Natural killer cell (primary cell): ENCODE data around the gene RGP1. TPM values are rescaled to one million over a fixed set of nuclear protein-coding genes. Genes with fewer than 3 reads are reported as not detected.

ENCODE experiments used
- ATAC-seq, 3 donors: fragments of 150-1000 bp in 2 of 3; fragments of 200-7000 bp in 1 of 3; cut with Tn5 transposase; 1 replicate in 1 of 3; 2 replicates in 2 of 3; pipeline ENCODE4 v1.10.0; 2021; ENCODE audit warnings: mild to moderate bottlenecking in 2 of 3, moderate library complexity in 2 of 3
- DNase-seq, 2 donors: peaks; one replicate each; pipeline versions ENCODE4 v3.0.0 to v3.0.0-alpha.2; 2013 to 2021; ENCODE audit warnings: mixed read lengths in 1 of 2
- H3K27ac ChIP-seq: one replicate; pipeline ENCODE4 v1.5.1; 2013; ENCODE audit warnings: mild to moderate bottlenecking, low read length
- H3K27me3 ChIP-seq: one replicate; pipeline ENCODE4 v1.6.1; 2013; ENCODE audit warnings: low read length; ENCODE audit not compliant: control insufficient read depth, insufficient read depth
- H3K36me3 ChIP-seq: one replicate; pipeline ENCODE4 v1.6.1; 2013; ENCODE audit warnings: low read length; ENCODE audit not compliant: control insufficient read depth, insufficient read depth
- H3K4me1 ChIP-seq: one replicate; pipeline ENCODE4 v1.6.1; 2013; ENCODE audit warnings: low read length; ENCODE audit not compliant: control insufficient read depth, insufficient read depth
- H3K4me3 ChIP-seq: one replicate; pipeline ENCODE4 v1.5.1; 2013; ENCODE audit warnings: low read length
- H3K9me3 ChIP-seq: one replicate; pipeline ENCODE4 v1.6.1; 2013; ENCODE audit warnings: low read length; ENCODE audit not compliant: control insufficient read depth, insufficient read depth
- H3K27ac Mint-ChIP-seq, 2 donors: one replicate each; pipeline ENCODE4 v1.8.0; 2022; ENCODE audit warnings: mild to moderate bottlenecking in 2 of 2, mixed read lengths in 2 of 2, moderate library complexity in 1 of 2
- H3K27me3 Mint-ChIP-seq, 2 donors: one replicate each; pipeline ENCODE4 v1.8.0; 2022; ENCODE audit warnings: low read depth in 2 of 2, mixed read lengths in 2 of 2
- H3K36me3 Mint-ChIP-seq: one replicate; pipeline ENCODE4 v1.8.0; 2022; ENCODE audit warnings: mixed read lengths
- H3K4me1 Mint-ChIP-seq, 2 donors: one replicate each; pipeline ENCODE4 v1.8.0; 2022; ENCODE audit warnings: mixed read lengths in 2 of 2
- H3K4me3 Mint-ChIP-seq: one replicate; pipeline ENCODE4 v1.8.0; 2022; ENCODE audit warnings: mild to moderate bottlenecking, moderate library complexity, mixed read lengths
- H3K9me3 Mint-ChIP-seq, 2 donors: one replicate each; pipeline ENCODE4 v1.8.0; 2022; ENCODE audit warnings: mixed read lengths in 2 of 2
- WGBS: methylation state at CpG from one replicate; pipeline ENCODE4 v1.1.7; 2013; ENCODE audit warnings: missing lambda C conversion rate; ENCODE audit not compliant: insufficient coverage; 5-methylcytosine and 5-hydroxymethylcytosine counted together
- intact Hi-C: fragments of 100-400 bp; cut with micrococcal nuclease; formaldehyde crosslinking; loops from one replicate; pipeline ENCODE4 v1.14.2; 2022
- total RNA-seq, 4 donors: library from RNA; stranded (reverse); fragments of 120-200 nt in 1 of 4; gene quantifications; one replicate each; pipeline versions ENCODE4 v1.2.3 to v1.2.4, GENCODE V29; 2013 to 2022
- TF ChIP-seq, protein P1 (sequence below): fragments of 200-600 bp; IDR thresholded peaks from one replicate; pipeline ENCODE4 v1.8.0; 2022; ENCODE audit warnings: antibody characterized with exemption

RGP1 gene
- total RNA-seq, 3 donors from 2014 or later (not counting 1 experiment from before 2014, with no cell fraction given): 22.3 to 26.4 (median 23.3) TPM

DNA sequence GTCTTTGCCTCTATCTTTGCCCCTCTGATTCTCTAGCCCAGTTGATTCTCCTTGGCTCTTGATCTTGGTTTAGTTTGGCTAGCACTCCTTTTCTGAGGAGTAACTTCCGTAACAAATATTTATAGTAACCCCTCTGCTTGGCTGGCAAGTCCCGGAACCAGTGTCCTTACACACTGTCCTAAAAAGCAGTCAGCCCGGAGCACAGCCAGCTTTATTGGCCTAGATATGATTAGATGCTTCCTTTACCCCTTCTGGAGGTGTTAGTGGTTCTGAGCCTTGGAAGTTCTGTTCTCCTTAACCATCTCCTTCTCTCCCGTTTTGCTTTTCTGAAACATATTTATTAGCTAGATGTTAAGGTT is 22.0 kb downstream of the RGP1 start:
- no peak overlapping the region for H3K4me3 Mint-ChIP-seq

DNA sequence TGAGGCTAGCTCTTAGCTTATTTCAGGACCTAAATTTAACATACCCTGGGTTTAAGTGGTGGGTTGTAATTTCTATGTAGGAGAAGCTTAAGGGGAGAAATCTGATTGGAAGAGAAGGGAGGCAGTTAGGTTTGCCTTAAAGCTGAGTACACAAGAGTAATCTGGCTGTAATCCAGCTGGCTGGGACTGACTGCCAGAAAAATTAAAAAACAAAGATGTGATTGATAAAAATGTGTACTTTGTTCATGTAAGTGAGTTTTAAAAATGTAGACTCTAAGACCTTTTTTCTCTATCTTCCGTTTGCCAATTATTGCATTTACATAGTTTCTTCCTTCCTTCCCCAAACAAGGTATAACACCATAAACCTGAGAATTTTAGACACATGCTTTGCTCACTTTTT is 22.4 kb downstream of the RGP1 start:
- no CpG with 5 or more reads among the region's 1 CpG for WGBS
- Mint-ChIP-seq H3K36me3 (no peaks in the 10 kb centered on the region), H3K27me3 (no peaks in the 10 kb centered on the region), H3K4me3 (no peak overlapping the region), H3K9me3 (no peaks in the 10 kb centered on the region), H3K4me1 (peaks cover 0 to 4% of the 10 kb centered on the region in 2 donors), H3K27ac (no peak overlapping the region)
- H3K27ac ChIP-seq: no peak overlapping the region
- no peaks in the 10 kb centered on the region for H3K4me1 ChIP-seq
- H3K9me3 ChIP-seq: no peaks in the 10 kb centered on the region
- DNase-seq: no peak
- intact Hi-C loops: no loop called here
- H3K4me3 ChIP-seq: no peak overlapping the region
- H3K36me3 ChIP-seq: no peaks in the 10 kb centered on the region
- H3K27me3 ChIP-seq: no peaks in the 10 kb centered on the region
- no peak for ATAC-seq
- TF ChIP-seq, protein P1, sequence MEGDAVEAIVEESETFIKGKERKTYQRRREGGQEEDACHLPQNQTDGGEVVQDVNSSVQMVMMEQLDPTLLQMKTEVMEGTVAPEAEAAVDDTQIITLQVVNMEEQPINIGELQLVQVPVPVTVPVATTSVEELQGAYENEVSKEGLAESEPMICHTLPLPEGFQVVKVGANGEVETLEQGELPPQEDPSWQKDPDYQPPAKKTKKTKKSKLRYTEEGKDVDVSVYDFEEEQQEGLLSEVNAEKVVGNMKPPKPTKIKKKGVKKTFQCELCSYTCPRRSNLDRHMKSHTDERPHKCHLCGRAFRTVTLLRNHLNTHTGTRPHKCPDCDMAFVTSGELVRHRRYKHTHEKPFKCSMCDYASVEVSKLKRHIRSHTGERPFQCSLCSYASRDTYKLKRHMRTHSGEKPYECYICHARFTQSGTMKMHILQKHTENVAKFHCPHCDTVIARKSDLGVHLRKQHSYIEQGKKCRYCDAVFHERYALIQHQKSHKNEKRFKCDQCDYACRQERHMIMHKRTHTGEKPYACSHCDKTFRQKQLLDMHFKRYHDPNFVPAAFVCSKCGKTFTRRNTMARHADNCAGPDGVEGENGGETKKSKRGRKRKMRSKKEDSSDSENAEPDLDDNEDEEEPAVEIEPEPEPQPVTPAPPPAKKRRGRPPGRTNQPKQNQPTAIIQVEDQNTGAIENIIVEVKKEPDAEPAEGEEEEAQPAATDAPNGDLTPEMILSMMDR: no peak

More for the DNA sequence above, 22.0 kb downstream of the RGP1 start:
- no peaks in the 10 kb centered on the region for H3K27me3 Mint-ChIP-seq
- WGBS: 46% methylated on average over 3 of the region's 4 CpGs
- H3K9me3 ChIP-seq: no peaks in the 10 kb centered on the region
- H3K27ac Mint-ChIP-seq: no peak overlapping the region
- TF ChIP-seq, protein P1: no peak
- intact Hi-C loops: no loop called here
- H3K9me3 Mint-ChIP-seq: no peaks in the 10 kb centered on the region
- no peak for ATAC-seq
- no peaks in the 10 kb centered on the region for H3K27me3 ChIP-seq
- no peaks in the 10 kb centered on the region for H3K36me3 ChIP-seq
- DNase-seq: no peak
- no peaks in the 10 kb centered on the region for H3K36me3 Mint-ChIP-seq
- peaks cover 0 to 4% of the 10 kb centered on the region in 2 donors for H3K4me1 Mint-ChIP-seq
- H3K4me3 ChIP-seq: no peak overlapping the region
- no peaks in the 10 kb centered on the region for H3K4me1 ChIP-seq
- H3K27ac ChIP-seq: no peak overlapping the region

DNA sequence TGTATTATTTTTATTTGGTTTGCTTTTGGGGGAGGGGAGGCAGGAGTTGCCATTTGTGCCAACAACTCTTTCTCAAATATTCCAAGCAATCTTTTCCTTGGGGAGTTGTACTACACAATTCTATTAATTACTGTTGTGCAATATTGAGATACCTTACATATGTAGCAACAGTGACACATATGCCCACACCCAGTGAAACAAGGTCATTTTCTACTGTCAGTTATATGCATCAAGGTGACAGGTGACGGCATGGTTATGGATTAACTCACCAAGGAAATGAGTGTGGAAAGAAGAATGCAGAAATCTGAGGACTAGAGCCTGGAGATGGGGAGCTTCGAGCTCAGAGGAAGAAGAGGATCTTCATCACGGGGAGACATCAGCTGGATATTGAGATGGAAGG is 22.9 kb downstream of the RGP1 start:
- no peaks in the 10 kb centered on the region for H3K36me3 ChIP-seq
- no peak overlapping the region for H3K27ac ChIP-seq
- H3K27me3 Mint-ChIP-seq: no peaks in the 10 kb centered on the region
- no peaks in the 10 kb centered on the region for H3K9me3 Mint-ChIP-seq
- no peaks in the 10 kb centered on the region for H3K36me3 Mint-ChIP-seq
- H3K9me3 ChIP-seq: no peaks in the 10 kb centered on the region
- no peak overlapping the region for H3K27ac Mint-ChIP-seq
- ATAC-seq (no peak), DNase-seq (no peak)
- WGBS: 90% methylated on average over 3 of the region's 3 CpGs
- H3K4me3 ChIP-seq: no peak overlapping the region
- no peaks in the 10 kb centered on the region for H3K4me1 ChIP-seq
- TF ChIP-seq, protein P1: no peak
- no peak overlapping the region for H3K4me3 Mint-ChIP-seq
- intact Hi-C loops: no loop called here
- no peaks in the 10 kb centered on the region for H3K27me3 ChIP-seq
- H3K4me1 Mint-ChIP-seq: peaks cover 0 to 4% of the 10 kb centered on the region in 2 donors

DNA sequence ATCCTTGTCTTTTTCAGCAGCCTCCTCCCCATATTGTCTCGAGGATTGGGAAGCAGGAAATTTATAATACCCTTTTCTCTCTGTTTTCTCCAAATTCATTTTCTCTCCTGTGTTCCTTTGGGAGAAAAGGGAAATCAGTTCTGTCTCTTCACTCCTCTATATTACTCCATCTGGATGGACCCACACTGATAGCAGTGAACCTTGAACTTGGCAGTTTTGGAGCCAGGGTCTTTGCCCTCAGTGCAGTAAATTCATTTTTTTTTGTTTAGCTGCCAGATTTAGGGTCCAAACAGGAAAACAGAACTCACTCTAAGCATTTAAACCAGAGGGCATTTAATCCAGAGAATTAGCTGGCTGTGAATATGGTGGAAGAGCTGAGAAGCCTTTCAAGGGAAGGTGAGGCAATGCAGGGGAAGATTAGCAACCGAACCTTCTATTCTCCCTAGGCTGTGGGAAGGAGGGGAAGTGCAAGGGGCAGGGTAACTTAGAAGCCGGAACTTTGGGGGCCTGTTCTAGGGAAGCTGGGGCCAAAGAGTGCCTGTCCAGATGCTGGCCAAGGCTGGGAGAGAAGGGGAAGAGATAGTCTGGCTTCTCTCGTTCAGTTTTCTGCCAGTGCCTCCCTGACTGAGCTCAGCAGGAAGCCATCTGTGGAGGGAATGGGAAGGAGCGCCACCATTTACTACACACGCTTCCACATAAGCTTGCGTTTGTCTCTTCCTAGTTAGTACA is 26.0 kb downstream of the RGP1 start:
- no peak overlapping the region for H3K27ac Mint-ChIP-seq
- Histone ChIP-seq H3K4me3 (no peak overlapping the region), H3K27me3 (no peaks in the 10 kb centered on the region), H3K36me3 (no peaks in the 10 kb centered on the region), H3K4me1 (no peaks in the 10 kb centered on the region), H3K27ac (no peak overlapping the region), H3K9me3 (no peaks in the 10 kb centered on the region)
- WGBS: 38% methylated on average over 3 of the region's 7 CpGs
- H3K9me3 Mint-ChIP-seq: no peaks in the 10 kb centered on the region
- TF ChIP-seq, protein P1: no peak
- intact Hi-C loops: no loop called here
- no peak overlapping the region for H3K4me3 Mint-ChIP-seq
- DNase-seq (no peak), ATAC-seq (no peak)
- peaks cover 0 to 4% of the 10 kb centered on the region in 2 donors for H3K4me1 Mint-ChIP-seq
- H3K27me3 Mint-ChIP-seq: no peaks in the 10 kb centered on the region
- no peaks in the 10 kb centered on the region for H3K36me3 Mint-ChIP-seq
